ENCODE data around the gene DUS2. TPM values are rescaled to one million over a fixed set of nuclear protein-coding genes. Genes with fewer than 3 reads are reported as not detected.
"Not testable (repeated sequence)": the region's sequence is repeated elsewhere in the genome, so short reads cannot be mapped to it uniquely, and the experiment has no call there.

DUS2 gene
- polyA plus RNA-seq, 1 donor, result 15.7 TPM

- DNase-seq, result not testable (repeated sequence)
Measured at GRCh38 chr16:67998231-67998778, 24.8 kb upstream of the DUS2 start.

- not testable (repeated sequence) for DNase-seq
Measured at GRCh38 chr16:67998779-67999688, 24.1 kb upstream of the DUS2 start, which contains the start of gene DPEP2. Gene DPEP2 (minus strand): TSS chr16:67999484. CDS start chr16:67993212, 6,272 bp downstream.

- no peak for DNase-seq
Measured at GRCh38 chr16:67999985-68000384, 23.1 kb upstream of the DUS2 start.

- DNase-seq, result no peak
Measured at GRCh38 chr16:68000450-68000849, 22.6 kb upstream of the DUS2 start.

GRCh38 chr16:68003031-68003430 is 20.1 kb upstream of the DUS2 start:
- DNase-seq, result no peak

GRCh38 chr16:68005211-68005610 is 17.9 kb upstream of the DUS2 start:
- no peak for DNase-seq

- DNase-seq, result no peak
Measured at GRCh38 chr16:68005786-68006286, 17.2 kb upstream of the DUS2 start.

GRCh38 chr16:68009157-68009735 is 13.8 kb upstream of the DUS2 start:
- DNase-seq, result no peak

- not testable (repeated sequence) for DNase-seq
Measured at GRCh38 chr16:68009872-68010271, 13.2 kb upstream of the DUS2 start.

GRCh38 chr16:68013440-68013839 is 9.6 kb upstream of the DUS2 start:
- DNase-seq, result no peak

GRCh38 chr16:68015681-68016080 is 7.4 kb upstream of the DUS2 start, which contains the start of gene DPEP2NB:
Gene DPEP2NB (minus strand): TSS chr16:68015911. CDS start chr16:68015770, 141 bp downstream.
- DNase-seq, result no peak

GRCh38 chr16:68019167-68019680 is 3.9 kb upstream of the DUS2 start:
- DNase-seq, result no peak

GRCh38 chr16:68021490-68021889 is 1.6 kb upstream of the DUS2 start:
- DNase-seq, result no peak

- DNase-seq, result no peak
Measured at GRCh38 chr16:68022278-68022727, 781 bp upstream of the DUS2 start.

- no peak for DNase-seq
Measured at GRCh38 chr16:68028996-68029395, 5.9 kb downstream of the DUS2 start.

GRCh38 chr16:68030108-68030507 is 7.0 kb downstream of the DUS2 start:
- DNase-seq, result not testable (repeated sequence)

- DNase-seq, result no peak
Measured at GRCh38 chr16:68031951-68032350, 8.9 kb downstream of the DUS2 start.

GRCh38 chr16:68033101-68033500 is 10.0 kb downstream of the DUS2 start:
- no peak for DNase-seq

GRCh38 chr16:68035227-68035626 is 12.1 kb downstream of the DUS2 start:
- no peak for DNase-seq

- no peak for DNase-seq
Measured at GRCh38 chr16:68037841-68038597, 14.9 kb downstream of the DUS2 start.

GRCh38 chr16:68040506-68041288 is 17.6 kb downstream of the DUS2 start:
- DNase-seq, result peak; percentile 46

All from left kidney (tissue), 2 donors.